NAMALWA (cell line): ENCODE data around the gene PTPRN2.
"Not testable (repeated sequence)": the region's sequence is repeated elsewhere in the genome, so short reads cannot be mapped to it uniquely, and the experiment has no call there.

Source experiments
- DNase-seq: peaks from one replicate; pipeline ENCODE4 v3.0.0-alpha.2; 2015; ENCODE audit warnings: low spot score

The PTPRN2 gene

GRCh38 chr7:158264881-158265742 is 322.5 kb downstream of the PTPRN2 start:
- no peak for DNase-seq

- DNase-seq: no peak
These were observed 323.5 kb downstream of the PTPRN2 start for GRCh38 chr7:158263964-158264748.

GRCh38 chr7:158263110-158263963 is 324.3 kb downstream of the PTPRN2 start:
- DNase-seq: no peak

- DNase-seq: no peak
These were observed 325.1 kb downstream of the PTPRN2 start for GRCh38 chr7:158262284-158263109.

GRCh38 chr7:158261362-158262235 is 326.0 kb downstream of the PTPRN2 start:
- no peak for DNase-seq

- no peak for DNase-seq
These were observed 326.9 kb downstream of the PTPRN2 start for GRCh38 chr7:158260567-158261361.

- DNase-seq: no peak
These were observed 327.8 kb downstream of the PTPRN2 start for GRCh38 chr7:158259671-158260418.

GRCh38 chr7:158259141-158259540 is 328.5 kb downstream of the PTPRN2 start:
- DNase-seq: no peak

- no peak for DNase-seq
These were observed 329.1 kb downstream of the PTPRN2 start for GRCh38 chr7:158258411-158259130.

GRCh38 chr7:158257516-158258410 is 329.9 kb downstream of the PTPRN2 start:
- no peak for DNase-seq

GRCh38 chr7:158257001-158257400 is 330.6 kb downstream of the PTPRN2 start:
- no peak for DNase-seq

- no peak for DNase-seq
These were observed 331.4 kb downstream of the PTPRN2 start for GRCh38 chr7:158256091-158256816.

GRCh38 chr7:158255558-158255957 is 332.1 kb downstream of the PTPRN2 start:
- DNase-seq: no peak

- no peak for DNase-seq
These were observed 332.5 kb downstream of the PTPRN2 start for GRCh38 chr7:158255156-158255555.

GRCh38 chr7:158253670-158254045 is 334.0 kb downstream of the PTPRN2 start:
- not testable (repeated sequence) for DNase-seq
